Gastroesophageal sphincter (tissue), 3 donors: ENCODE measurements around the gene NCOA3.

Source experiments
- CTCF ChIP-seq, 4 experiments: fragments of 200-600 bp in 2 of 4; fragments of 450-650 bp in 2 of 4; sonication (generic) in 1 of 4; IDR thresholded peaks; one replicate each; pipeline ENCODE4 v1.5.1; 2017 to 2019; ENCODE audit warnings: antibody characterized with exemption in 4 of 4, mild to moderate bottlenecking in 2 of 4, moderate library complexity in 2 of 4
- POLR2A ChIP-seq, 2 donors: fragments of 450-650 bp; IDR thresholded peaks; one replicate each; pipeline ENCODE4 v1.6.1; 2017; ENCODE audit warnings: antibody characterized with exemption in 2 of 2, mild to moderate bottlenecking in 2 of 2, moderate library complexity in 1 of 2

GRCh38 chr20:47642624-47643023 lies 140.9 kb downstream of the NCOA3 start:
- TF ChIP-seq CTCF (IDR thresholded peaks at IDR 0.05) (no peak), POLR2A (IDR thresholded peaks at IDR 0.05) (no peak)
